GM12864 (cell line): ENCODE data around the gene NEK11.

Source experiments
- DNase-seq: peaks from one replicate; pipeline ENCODE4 v3.0.0-alpha.2; 2011; ENCODE audit warnings: low read depth
- H3K4me3 ChIP-seq: 2 replicates; pipeline ENCODE4 v1.5.1; 2011; ENCODE audit warnings: mild to moderate bottlenecking, low read depth, low read length, control low read depth
- CTCF ChIP-seq: IDR thresholded peaks from 2 replicates; pipeline ENCODE4 v1.5.1; 2011; ENCODE audit warnings: low read depth, mild to moderate bottlenecking, moderate library complexity, low read length, control low read depth, inconsistent platforms; ENCODE audit errors: missing control alignments

NEK11 gene

GRCh38 chr3:131217296-131217741 is 190.6 kb downstream of the NEK11 start:
- no peak overlapping the region for H3K4me3 ChIP-seq
- no peak for TF ChIP-seq CTCF
- no peak for DNase-seq

GRCh38 chr3:131218196-131218595 is 191.5 kb downstream of the NEK11 start:
- H3K4me3 ChIP-seq: no peak overlapping the region
- no peak for DNase-seq
- no peak for TF ChIP-seq CTCF

GRCh38 chr3:131221731-131222130 is 195.1 kb downstream of the NEK11 start:
- no peak for TF ChIP-seq CTCF
- no peak for DNase-seq
- H3K4me3 ChIP-seq: no peak overlapping the region

GRCh38 chr3:131222599-131222998 is 195.9 kb downstream of the NEK11 start:
- no peak for TF ChIP-seq CTCF
- no peak for DNase-seq
- H3K4me3 ChIP-seq: no peak overlapping the region

- DNase-seq: no peak
These were observed 197.0 kb downstream of the NEK11 start for GRCh38 chr3:131223373-131224289.

GRCh38 chr3:131224886-131225550 is 198.3 kb downstream of the NEK11 start:
- no peak for TF ChIP-seq CTCF
- no peak overlapping the region for H3K4me3 ChIP-seq
- no peak for DNase-seq

More at GRCh38 chr3:131223373-131224289, 197.0 kb downstream of the NEK11 start:
- TF ChIP-seq CTCF: no peak
- H3K4me3 ChIP-seq: no peak overlapping the region
